Measurements from ENCODE around the gene SURF2. TPM values are rescaled to one million over a fixed set of nuclear protein-coding genes. Genes with fewer than 3 reads are reported as not detected.

Gene SURF2
- total and polyA plus RNA-seq, 2 donors (not counting 3 experiments of a cell fraction or from before 2014, with no cell fraction given) = 10.6 to 14.2 TPM

DNA sequence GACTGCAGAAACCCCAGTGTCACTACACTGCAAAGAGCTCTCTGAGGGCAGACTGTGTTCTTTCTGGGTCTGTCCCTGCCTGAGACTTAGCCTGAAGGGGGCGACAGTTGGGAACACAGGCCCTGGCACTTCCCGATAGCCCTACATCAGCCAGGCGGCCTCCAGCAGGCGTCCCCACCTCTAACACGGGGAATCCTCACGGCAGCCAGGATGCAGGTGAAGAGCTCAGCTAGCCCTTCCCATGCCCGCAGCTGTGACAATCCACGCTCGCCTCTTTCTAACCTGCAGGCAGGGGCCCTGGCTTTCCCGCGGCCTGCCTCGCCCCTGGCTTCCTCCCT, 14.3 kb upstream of the SURF2 start:
- H3K9me3 ChIP-seq (replicated peaks; ENCODE audit: control insufficient read depth, insufficient read depth, low read length) = no peaks in the 10 kb centered on the region
- H3K79me2 ChIP-seq (ENCODE audit: control insufficient read depth, insufficient read depth, low read length) = peaks cover 13% of the 10 kb centered on the region
- no peak overlapping the region for H3K27ac ChIP-seq (ENCODE audit: insufficient read depth, low read depth, low read length)
- no peaks in the 10 kb centered on the region for H3K27me3 ChIP-seq (ENCODE audit: control insufficient read depth in 2 of 2, insufficient read depth in 2 of 2, low read length in 2 of 2)
- no peaks in the 10 kb centered on the region for H3K9me1 ChIP-seq (replicated peaks; ENCODE audit: control insufficient read depth, extremely low read depth, insufficient read depth, low read length)
- no peak overlapping the region for H3K4me2 ChIP-seq (ENCODE audit: insufficient read depth, low read length)
- intact Hi-C loops (cut with micrococcal nuclease) (loop anchor here (1.0 kb wide), 1 partner anchor 65 kb away; no protein-coding TSS in a partner anchor), dilution Hi-C loops (cut with MboI; ENCODE audit: extremely low pct_ligation_motif_present, low sequenced_read_pairs) (no loop called here)
- H2AFZ ChIP-seq (ENCODE audit: low read depth, low read length) = no peak overlapping the region
- no peaks in the 10 kb centered on the region for H3K4me1 ChIP-seq (ENCODE audit: control insufficient read depth, extremely low read depth, insufficient read depth, low read length)
- peaks cover 5 to 45% of the 10 kb centered on the region in 2 experiments for H3K36me3 ChIP-seq (ENCODE audit: control insufficient read depth in 2 of 2, extremely low read depth in 1 of 2, insufficient read depth in 2 of 2, low read length in 2 of 2)
- POLR2A ChIA-PET = interaction anchor here (1.2 kb wide), 1 partner anchor 11 kb away, joined by 3 read pairs; no protein-coding TSS in a partner anchor
- CTCF ChIA-PET = interaction anchor here (1.0 to 2.2 kb wide), 4 partner anchors 11 to 156 kb away, joined by 3 to 12 read pairs (median 6); partner anchors contain the start of gene SURF1
- no TSS peak for BruUV-seq (replicated peaks)
- FAIRE-seq (no peak), DNase-seq (ENCODE audit: low read depth, low spot score) (no peak)
- no peak overlapping the region for H3K4me3 ChIP-seq (replicated peaks in 1 of 3; ENCODE audit: insufficient read depth in 1 of 3, low read depth in 1 of 3, low read length in 3 of 3)
- TF ChIP-seq POLR2AphosphoS5 (IDR thresholded peaks at IDR 0.05; ENCODE audit: insufficient read depth, low read depth, low read length) (no peak), MAX (IDR thresholded peaks at IDR 0.05; ENCODE audit: insufficient read depth, insufficient read length) (no peak), CTCF (IDR thresholded peaks at IDR 0.05; ENCODE audit: extremely low read depth in 1 of 2, insufficient read depth in 1 of 2, low read depth in 1 of 2, low read length in 2 of 2) (peak; percentile 9 to 29)
- no peak overlapping the region for H3K9ac ChIP-seq (replicated peaks; ENCODE audit: extremely low read depth, insufficient read depth, low read length)
- no peaks in the 10 kb centered on the region for H4K20me1 ChIP-seq (replicated peaks; ENCODE audit: control insufficient read depth, extremely low read depth, insufficient read depth, low read length)

- H2AFZ ChIP-seq (ENCODE audit: low read depth, low read length) = no peak overlapping the region
- POLR2A ChIA-PET = interaction anchor here (1.2 kb wide), 1 partner anchor 10 kb away, joined by 3 read pairs; no protein-coding TSS in a partner anchor
- H3K9me3 ChIP-seq (replicated peaks; ENCODE audit: control insufficient read depth, insufficient read depth, low read length) = no peaks in the 10 kb centered on the region
- H3K27me3 ChIP-seq (ENCODE audit: control insufficient read depth in 2 of 2, insufficient read depth in 2 of 2, low read length in 2 of 2) = no peaks in the 10 kb centered on the region
- dilution Hi-C loops (cut with MboI; ENCODE audit: extremely low pct_ligation_motif_present, low sequenced_read_pairs) (no loop called here), intact Hi-C loops (cut with micrococcal nuclease) (loop anchor here (1.0 kb wide), 1 partner anchor 65 kb away; no protein-coding TSS in a partner anchor)
- H3K4me3 ChIP-seq (replicated peaks in 1 of 3; ENCODE audit: insufficient read depth in 1 of 3, low read depth in 1 of 3, low read length in 3 of 3) = no peak overlapping the region
- no peak for DNase-seq (ENCODE audit: low read depth, low spot score)
- no peak for TF ChIP-seq MYC (IDR thresholded peaks at IDR 0.05; ENCODE audit: low read depth, low read length)
- TF ChIP-seq FOS (IDR thresholded peaks at IDR 0.05; ENCODE audit: borderline replicate concordance, insufficient read depth, low read length) = no peak
- TF ChIP-seq GATA2 (IDR thresholded peaks at IDR 0.05; ENCODE audit: insufficient read depth, insufficient read length, low read depth, low read length) = no peak
- peak in 1 of 2 donors; percentile 35 for TF ChIP-seq CTCF (IDR thresholded peaks at IDR 0.05; ENCODE audit: extremely low read depth in 1 of 2, insufficient read depth in 1 of 2, low read depth in 1 of 2, low read length in 2 of 2)
- BruUV-seq (replicated peaks) = no TSS peak
- peaks cover 15% of the 10 kb centered on the region for H3K79me2 ChIP-seq (ENCODE audit: control insufficient read depth, insufficient read depth, low read length)
- CTCF ChIA-PET = interaction anchor here (1.4 to 2.2 kb wide), 3 partner anchors 13 to 156 kb away, joined by 5 to 12 read pairs (median 7); partner anchors contain the start of gene SURF1
- FAIRE-seq = no peak
- H3K9me1 ChIP-seq (replicated peaks; ENCODE audit: control insufficient read depth, extremely low read depth, insufficient read depth, low read length) = no peaks in the 10 kb centered on the region
- H3K4me2 ChIP-seq (ENCODE audit: insufficient read depth, low read length) = no peak overlapping the region
- H3K9ac ChIP-seq (replicated peaks; ENCODE audit: extremely low read depth, insufficient read depth, low read length) = no peak overlapping the region
- peaks cover 5 to 45% of the 10 kb centered on the region in 2 experiments for H3K36me3 ChIP-seq (ENCODE audit: control insufficient read depth in 2 of 2, extremely low read depth in 1 of 2, insufficient read depth in 2 of 2, low read length in 2 of 2)
- no peaks in the 10 kb centered on the region for H4K20me1 ChIP-seq (replicated peaks; ENCODE audit: control insufficient read depth, extremely low read depth, insufficient read depth, low read length)
- no peaks in the 10 kb centered on the region for H3K4me1 ChIP-seq (ENCODE audit: control insufficient read depth, extremely low read depth, insufficient read depth, low read length)
- no peak overlapping the region for H3K27ac ChIP-seq (ENCODE audit: insufficient read depth, low read depth, low read length)
These were observed 13.8 kb upstream of the SURF2 start for GRCh38 chr9:133342570-133342969.
